IPS DF 4.7 (cell line): ENCODE results near the gene SERINC3.

Experiments
- DNase-seq: peaks from one replicate; pipeline ENCODE4 v3.0.0-alpha.2; 2013; ENCODE audit warnings: low spot score; ENCODE audit errors: extremely low read depth

Gene SERINC3

DNA sequence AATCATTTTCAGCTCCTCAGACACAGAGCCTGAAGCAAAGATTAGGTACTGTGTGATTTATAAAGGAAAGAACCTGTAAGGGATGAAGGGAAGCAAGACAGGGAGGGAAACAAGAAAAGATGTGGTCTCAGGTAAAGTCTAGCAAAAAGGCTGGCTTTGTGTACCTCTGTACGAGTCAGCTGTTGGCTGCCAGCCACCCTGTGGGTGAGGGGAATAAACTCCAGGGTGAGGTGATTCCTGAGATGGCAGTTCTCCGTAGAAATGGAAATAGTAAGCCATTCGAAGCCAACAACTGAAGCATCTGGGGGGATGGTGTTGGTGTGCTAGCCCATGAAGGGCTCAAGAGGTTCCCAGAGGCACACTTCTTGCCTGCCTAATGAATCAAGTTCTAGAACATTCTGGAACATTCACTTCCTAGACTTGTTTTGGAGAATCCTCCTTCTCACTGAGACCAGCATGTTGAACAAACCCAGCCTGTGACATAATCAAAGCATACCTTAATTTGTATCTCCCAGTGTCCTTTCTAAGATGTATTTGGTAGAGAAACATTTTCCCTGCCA lies 56.8 kb downstream of the SERINC3 start:
- DNase-seq, result no peak

DNA sequence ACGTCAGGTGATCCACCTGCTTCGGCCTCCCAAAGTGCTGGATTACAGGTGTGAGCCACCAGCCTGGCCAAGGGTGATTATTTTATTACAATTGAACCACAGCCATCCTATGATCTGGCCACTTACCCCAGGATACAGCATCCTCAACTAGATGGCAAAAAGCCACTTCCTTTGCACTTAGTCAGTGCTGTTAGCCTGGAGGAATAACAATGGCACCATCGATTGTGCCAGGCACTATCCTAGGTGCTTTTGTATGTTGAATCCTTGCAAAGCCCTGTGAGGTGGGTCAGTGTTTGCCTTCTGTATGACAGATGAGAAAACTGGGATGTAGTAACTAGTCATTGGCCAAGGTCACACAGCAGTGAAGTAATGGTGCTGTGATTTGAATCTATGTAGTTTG lies 57.4 kb downstream of the SERINC3 start:
- DNase-seq, result no peak

DNA sequence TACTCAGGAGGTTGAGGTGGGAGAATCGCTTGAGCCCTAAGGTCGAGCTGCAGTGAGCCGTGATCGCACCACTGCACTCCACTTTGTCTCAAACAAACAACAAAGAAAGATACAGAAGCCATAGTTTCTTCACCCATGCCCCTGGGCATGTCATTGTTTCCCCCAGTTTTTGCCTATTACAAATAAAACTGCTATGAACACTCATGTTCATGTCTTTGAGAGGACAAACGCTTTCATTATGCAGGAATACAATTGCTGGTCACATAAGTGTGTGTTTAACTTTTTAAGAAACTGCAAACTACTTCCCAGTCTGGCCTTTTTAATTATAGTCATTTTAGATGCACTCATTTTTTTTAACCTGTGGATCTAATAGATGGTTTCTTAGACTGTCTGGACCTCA lies 58.4 kb downstream of the SERINC3 start:
- DNase-seq, result no peak

DNA sequence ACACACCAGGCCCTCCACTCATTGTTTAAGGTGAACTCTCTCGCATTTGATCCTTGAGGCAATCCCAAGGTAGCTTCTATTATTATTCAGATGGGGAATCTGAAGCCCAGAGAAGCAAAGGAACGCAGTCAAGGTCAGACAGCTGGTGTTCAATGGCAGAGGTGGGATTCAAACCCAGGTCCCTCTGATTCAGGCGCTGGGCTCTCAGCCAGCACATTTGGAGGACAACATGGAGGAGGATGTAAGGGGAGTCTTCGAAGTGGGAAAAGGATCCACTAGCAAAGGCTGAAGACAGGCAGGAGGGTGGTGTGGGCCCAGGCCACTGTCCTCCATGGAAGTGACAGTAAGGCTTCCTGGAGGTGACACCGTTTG lies 60.1 kb downstream of the SERINC3 start:
- no peak for DNase-seq

DNA sequence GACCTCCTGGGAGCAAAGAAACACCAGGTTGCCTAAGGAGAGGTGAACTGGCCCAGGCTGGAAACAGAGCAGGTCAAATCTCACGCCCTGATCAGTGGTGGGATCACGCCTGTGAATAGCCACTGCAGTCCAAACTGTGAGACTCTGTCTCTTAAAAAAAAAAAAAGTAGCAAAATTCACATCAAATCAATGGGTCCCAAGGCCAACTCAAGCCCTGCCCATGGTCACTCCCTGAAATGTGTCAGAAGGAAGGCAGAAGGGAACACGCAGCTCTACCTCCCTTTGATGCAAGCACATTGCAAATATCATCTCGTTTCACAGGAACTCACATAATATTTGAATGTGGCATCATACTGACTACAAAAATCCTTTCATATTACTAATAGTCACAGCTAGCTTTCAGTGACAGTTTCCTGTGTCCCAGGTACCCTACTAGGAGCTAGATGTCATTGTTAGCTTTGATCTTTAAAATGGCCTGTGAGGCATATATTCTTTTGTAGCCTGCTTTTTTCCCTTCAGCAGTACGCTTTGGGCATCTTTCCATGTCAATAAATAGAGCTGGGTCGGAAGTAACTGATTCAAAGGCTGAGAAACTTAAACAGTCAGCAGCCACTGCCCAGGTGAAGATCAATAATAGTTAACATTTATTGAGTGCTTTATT lies 60.6 kb downstream of the SERINC3 start:
- no peak for DNase-seq

DNA sequence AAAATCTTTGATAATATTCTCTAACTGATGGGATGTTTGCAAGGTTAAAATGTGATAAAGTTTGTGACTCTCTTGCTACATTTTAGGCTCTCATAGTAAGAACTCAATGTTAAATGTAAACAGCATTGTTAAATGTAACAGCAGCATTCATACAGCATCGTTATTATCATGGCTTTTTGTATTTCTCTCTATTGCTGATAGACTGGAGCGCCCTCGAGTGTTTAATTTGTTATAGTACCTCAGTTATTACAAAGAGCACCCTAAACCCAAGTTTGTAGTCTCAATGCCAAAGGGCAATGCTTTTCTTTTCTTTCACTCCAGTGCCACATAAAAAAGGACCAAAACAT lies 61.1 kb downstream of the SERINC3 start:
- no peak for DNase-seq

DNA sequence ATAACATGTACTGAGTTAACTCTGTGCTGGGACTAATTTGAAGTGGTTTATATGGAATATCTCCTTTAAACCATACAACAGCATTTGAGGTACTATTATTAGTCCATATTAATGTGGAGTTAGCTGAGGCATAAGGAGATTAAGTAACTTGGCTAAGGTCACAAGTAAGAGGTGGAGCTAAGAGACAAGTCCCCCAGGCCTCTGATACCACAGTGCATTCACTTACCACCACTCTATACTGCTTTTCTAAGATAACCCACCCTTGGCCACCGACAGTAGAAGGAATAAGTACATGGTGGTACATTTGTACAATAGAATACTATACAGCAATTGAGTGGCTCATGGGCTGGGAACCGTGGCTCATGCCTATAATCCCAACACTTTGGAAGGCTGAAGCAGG lies 62.6 kb downstream of the SERINC3 start:
- no peak for DNase-seq

DNA sequence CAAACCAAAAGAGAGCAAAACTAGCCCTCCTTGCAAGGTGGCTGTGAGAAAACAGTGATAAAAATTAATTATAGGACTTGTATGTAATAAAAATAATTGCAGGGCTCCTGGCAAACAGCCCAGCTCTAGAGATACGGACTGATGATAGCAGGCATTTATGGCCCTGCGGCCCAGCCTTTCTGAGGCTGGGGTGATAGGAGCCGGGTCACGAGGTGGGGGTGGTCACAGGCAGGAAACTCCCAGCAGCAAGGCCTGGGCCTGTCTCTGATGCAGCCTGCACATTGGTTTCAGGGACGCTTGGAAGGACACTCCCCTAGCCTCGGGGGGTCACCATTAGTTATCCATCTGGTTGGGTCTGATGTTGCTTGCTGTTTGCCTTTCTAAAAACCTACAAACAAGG lies 64.9 kb downstream of the SERINC3 start:
- no peak for DNase-seq

DNA sequence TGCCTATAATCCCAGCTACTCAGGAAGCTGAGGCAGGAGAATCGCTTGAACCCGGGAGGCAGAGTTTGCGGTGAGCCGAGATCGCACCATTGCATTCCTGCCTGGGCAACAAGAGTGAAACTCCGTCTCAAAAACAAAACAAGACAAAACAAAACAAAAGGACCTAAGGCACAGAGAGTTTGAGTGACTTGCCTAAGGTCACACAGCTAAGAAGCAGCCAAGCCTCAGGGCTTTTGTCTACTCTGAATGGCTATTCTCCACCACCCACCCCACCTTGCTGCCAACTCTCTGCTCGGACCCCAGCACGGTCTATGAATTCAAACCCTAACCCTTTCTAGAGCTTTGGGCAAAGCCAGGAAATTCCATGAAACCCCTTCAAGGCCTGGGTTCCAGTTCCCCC lies 65.3 kb downstream of the SERINC3 start:
- no peak for DNase-seq

DNA sequence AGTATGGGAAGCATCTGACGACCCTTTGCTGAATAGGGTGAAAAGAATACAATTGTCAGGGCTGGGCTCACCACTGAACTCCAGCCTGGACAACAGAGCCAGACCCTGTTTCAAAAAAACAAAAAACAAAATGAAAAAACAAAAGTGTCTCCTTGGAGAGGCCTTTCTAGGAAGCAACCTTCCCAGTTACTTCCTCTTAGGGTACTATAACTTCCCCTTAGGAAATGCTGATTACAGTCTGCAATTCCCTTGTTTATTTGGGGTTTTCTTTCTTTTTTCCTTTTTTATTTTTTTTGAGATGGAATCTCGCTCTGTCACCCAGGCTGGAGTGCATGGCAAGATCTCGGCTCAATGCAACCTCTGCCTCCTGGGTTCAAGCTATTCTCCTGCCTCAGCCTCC lies 66.7 kb downstream of the SERINC3 start:
- no peak for DNase-seq

DNA sequence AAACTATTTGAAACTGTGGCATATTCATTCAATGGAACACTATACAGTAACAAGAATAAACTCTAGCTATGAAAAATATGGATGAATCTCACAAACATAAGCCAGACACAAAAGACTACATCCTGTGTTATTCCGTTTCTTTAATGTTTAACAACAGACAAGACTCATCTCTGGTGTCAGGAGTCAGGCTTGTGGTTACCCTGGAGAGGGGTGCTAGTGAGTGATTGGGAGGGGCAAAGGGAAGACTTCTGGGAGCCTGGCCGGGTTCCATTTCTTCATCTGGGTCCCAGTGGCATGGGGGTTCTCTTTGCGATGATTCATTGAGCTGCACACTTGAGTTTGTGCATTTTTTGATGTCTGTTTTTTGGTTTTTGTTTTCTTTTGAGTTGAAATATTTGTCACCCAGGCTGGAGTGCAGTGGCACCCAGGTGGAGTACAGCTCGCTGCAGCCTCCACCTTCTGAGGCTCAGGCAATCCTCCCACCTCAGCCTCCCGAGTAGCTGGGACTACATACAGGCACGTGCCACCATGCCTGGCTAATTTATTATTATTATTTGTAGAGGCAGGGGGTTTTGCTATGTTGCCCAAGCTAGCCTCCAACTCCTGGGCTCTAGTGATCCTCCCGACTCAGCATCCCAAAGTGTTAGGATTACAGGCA lies 67.4 kb downstream of the SERINC3 start:
- DNase-seq, result no peak

DNA sequence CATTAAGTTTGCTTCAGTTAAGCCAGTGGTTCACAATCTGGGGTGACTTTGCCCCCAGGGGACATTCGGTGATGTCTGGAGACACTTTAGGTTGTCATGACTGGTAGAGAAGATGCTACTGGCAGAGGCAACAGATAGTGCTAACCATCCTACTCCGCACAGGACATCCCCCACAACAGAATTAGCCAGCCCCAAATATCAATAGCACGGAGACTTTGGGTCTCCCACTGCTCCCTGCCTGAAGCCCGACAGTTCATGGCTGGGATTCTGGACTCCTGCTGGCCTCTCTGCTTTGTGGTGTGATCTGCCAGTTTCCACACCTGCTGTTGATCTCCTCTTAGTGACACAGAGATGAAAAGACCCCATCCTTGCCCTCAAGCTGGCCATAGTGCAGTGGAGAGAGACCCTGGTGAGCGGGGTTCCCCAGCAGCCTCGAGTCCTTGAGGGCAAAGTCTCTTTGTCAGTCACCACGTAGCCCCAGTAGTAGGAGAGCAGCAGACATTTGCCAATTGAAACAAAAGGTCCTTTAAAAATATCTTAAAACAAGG lies 70.9 kb downstream of the SERINC3 start:
- DNase-seq, result no peak

DNA sequence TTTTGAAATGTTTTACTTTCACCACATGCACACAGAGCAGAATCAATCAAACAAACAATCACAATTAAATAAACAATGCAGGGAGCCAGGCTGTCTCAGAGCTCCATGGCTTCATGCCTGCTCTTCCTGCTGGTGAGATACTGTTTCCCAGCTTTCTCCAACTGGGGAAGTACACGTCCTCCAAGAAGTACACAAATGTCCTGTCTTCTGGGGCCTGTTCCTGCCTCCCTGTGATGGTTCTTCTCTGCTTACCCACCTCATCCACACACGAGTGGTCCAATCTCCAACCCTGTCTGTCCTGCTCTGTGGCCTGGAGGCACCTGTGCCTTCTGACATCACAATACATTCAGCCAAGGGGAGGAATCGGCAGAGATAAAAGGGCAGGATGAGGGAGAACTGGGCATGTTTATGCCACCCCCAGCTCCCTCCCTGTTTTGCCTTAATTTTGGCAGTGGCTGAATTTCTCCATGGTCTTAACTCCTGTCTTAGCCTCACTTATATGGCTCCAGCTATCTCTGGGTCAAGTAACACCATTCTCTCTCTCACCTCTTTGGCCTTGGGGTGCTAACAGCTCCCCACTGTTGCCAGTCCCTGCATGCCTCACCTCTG lies 71.5 kb downstream of the SERINC3 start:
- no peak for DNase-seq

DNA sequence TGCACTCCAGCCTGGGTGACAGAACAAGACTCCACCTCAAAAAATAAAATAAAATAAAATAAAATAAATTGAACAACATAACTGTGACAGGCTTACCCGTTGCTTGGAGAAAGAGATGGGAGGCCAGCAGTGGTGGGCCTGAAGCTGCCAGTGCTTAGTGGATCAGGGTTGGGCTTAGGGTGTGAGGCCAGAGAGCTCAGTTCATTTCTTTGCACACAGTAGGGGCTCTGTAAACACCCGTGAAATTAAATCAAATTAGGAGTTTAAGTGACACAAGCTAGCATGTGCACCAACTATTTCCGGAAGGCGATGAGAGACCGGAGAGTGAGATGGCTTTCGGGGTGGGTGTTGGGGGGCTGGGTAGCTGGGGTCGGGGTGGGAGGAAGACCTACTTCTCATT lies 72.0 kb downstream of the SERINC3 start:
- no peak for DNase-seq

DNA sequence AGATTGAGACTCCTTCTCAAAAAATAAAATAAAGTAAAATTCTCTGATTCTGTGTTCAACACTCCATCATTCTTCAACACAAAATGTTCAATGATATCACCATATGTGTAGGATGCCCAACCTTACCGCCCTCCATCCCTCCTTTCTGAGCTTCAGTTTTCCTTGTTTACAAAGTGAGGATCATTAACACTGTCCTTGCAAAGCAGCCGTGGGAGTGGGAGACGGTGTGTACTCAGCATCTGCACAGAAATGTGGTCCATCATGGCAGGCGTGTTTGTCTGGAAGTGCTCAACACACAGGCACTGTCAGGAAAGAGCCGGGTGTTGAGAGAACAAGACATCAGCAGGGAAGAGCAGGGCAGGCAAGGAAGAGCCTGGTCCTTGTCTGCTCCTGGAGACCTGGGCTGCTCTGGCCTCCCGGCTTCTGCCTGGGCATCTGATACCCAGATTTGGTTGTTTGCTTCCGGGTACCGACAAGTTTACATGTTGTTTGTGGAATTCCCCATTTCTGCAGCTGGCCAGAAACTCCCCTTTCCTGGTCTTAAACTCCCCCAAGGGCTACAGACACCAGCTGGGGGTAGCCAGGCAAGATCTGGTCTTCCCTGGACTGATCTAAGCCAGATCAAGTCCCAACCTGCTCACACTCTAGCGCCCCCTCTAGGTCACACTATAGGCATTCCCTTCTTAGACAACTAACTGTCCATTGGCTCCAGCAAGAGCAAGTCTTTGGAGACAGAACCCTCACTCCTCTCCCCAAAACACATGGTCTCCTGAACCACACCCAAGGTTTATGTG lies 72.9 kb downstream of the SERINC3 start:
- DNase-seq, result peak; percentile 58

DNA sequence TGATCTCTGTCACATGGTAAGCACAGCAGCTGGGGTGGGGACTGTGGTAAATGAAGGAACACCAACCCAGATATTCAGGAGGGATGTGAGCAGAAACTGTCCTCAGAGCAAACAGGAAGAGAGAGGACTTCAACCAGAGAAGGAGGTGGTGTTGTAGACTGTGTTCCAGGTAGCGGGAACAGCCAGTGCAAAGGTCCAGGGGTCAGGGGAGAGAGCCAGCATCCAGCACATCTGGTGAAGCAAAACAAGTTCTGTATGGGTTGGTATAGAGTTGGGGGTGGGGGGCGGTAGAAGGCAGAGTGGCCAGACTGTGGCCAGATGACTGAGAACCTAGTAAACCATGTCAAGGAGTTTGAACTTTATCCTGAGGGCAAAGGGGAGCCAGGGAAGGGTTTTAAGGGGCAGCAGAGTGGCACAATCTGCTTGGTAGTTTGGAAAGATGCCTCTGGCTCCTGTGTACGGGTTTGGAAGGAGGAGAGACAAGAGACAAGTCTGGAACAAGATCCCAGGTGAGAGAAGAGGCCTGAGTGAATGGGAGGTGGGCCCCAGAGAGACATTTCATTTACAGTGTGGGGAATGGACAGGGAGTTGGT lies 73.9 kb downstream of the SERINC3 start:
- no peak for DNase-seq
